Measurements from ENCODE around the gene DHX38.

Gene DHX38

DNA sequence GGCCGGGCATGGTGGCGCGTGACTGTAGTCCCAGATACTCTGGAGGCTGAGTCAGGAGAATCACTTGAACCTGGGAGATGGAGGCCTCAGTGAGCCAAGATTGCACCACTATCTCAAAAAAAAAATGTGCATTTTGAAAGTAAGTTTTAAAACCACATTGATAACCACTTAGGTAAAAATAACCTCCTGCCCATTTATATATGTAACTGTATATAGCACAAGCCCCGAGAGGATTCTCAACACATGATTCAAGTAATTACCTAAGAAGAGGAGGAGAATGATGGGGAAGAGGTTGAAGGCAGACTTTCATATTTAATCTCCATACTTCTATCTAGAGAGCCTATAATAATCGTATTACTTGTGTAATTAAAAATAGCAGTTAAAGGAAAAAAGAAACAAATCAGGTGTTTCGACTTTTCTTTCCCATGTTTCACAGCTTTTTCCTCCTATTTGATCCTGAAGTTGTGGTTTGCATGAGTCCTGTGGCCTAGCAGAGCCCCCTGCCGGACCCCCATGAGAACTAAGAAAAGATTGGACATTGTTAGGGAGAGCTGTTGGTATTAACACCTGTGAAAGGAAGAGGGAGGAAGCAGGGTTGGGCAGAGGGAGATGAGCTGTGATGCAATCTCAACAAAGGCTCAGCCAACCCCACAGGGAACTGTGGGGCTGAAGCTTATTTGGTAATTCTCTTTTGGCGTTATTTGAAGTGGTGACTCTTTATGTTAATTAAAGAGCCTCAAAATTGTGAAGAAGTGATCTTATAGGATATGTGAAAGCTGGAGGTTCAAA, 56.2 kb downstream of the DHX38 start:
- no peaks in the 10 kb centered on the region for H3K9me3 Mint-ChIP-seq
- peaks cover 4% of the 10 kb centered on the region for H3K27me3 Mint-ChIP-seq (ENCODE audit: low read depth)
- H3K36me3 Mint-ChIP-seq (ENCODE audit: low read depth) = no peaks in the 10 kb centered on the region

DNA sequence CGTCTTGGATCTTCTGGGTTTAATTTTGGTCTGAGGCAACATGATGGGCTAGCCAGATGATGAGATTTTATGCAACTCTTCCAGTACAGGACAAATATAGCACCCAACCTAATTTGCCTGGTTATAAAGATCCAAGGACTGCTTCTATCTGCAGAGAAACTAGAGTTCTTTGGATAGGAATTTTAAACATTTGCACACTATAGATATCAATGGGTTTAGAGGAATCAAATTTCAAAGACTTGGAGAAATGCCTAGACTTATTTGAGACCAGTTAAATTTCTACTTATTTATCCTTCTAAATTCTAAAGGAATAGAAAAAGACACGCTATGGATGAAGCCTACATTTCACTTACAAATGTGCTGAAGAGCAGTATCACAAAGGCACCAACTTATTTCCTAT, 65.7 kb downstream of the DHX38 start:
- no peak overlapping the region for H3K27ac Mint-ChIP-seq
- H3K4me3 Mint-ChIP-seq = no peak overlapping the region
- H3K9me3 Mint-ChIP-seq = no peaks in the 10 kb centered on the region
- H3K36me3 Mint-ChIP-seq (ENCODE audit: low read depth) = no peaks in the 10 kb centered on the region
- H3K4me1 Mint-ChIP-seq (ENCODE audit: low read depth) = no peaks in the 10 kb centered on the region
- H3K27me3 Mint-ChIP-seq (ENCODE audit: low read depth) = peaks cover 9% of the 10 kb centered on the region

More for the DNA sequence above, 56.2 kb downstream of the DHX38 start:
- H3K4me3 Mint-ChIP-seq = no peak overlapping the region
- H3K27ac Mint-ChIP-seq = no peak overlapping the region
- no peaks in the 10 kb centered on the region for H3K4me1 Mint-ChIP-seq (ENCODE audit: low read depth)

DNA sequence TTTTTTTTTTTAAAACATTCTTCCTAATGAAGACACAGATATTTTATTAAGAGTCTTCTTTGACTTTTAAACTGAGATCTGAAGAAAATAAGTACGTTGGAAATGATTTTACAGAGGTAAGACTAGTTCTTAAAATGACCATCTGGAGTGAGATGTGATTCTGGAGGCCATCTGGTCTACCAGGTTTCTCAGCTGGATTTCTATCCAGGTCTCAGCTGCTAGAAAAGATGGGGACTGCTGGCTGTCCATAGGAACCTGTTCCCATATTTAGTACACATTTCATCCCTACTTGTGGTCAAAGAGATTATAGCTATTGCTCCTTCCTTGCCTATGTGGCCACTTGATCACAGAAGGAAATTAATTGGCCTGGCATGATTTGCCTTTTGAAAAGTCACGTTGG, 66.2 kb downstream of the DHX38 start:
- H3K4me1 Mint-ChIP-seq (ENCODE audit: low read depth) = no peaks in the 10 kb centered on the region
- no peak overlapping the region for H3K27ac Mint-ChIP-seq
- H3K9me3 Mint-ChIP-seq = no peaks in the 10 kb centered on the region

DNA sequence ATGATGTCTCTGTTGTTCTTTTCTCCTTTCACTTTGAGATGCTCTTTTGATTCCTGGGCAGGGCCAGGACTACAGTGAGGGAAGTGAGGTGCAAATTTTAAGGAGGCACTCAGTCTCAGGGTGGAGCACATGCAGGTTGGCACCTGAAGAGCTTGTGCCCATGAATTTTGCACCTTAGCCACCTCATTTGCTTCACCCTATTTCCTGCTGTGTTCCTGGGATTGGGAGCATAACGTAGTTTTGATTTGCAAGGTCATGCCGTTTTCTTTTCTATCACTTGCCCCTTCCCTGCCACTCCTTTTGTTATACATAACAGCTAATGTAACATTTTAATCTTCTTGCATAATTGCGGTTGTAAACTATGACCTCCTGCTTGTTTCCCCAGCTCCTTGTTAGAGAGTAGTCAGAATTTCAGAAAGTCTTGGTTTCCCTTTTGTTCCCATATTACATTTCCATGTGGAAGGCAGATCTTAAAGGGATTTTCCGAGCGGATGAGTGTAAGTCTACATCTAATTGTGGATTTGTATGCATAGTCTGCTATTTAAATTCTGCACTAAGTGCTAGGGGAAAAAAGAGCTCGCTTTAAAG, 68.6 kb downstream of the DHX38 start:
- Mint-ChIP-seq H3K27ac (no peak overlapping the region), H3K4me3 (no peak overlapping the region), H3K9me3 (no peaks in the 10 kb centered on the region), H3K4me1 (ENCODE audit: low read depth) (no peaks in the 10 kb centered on the region), H3K36me3 (ENCODE audit: low read depth) (no peaks in the 10 kb centered on the region), H3K27me3 (ENCODE audit: low read depth) (peaks cover 9% of the 10 kb centered on the region)

More for the DNA sequence above, 66.2 kb downstream of the DHX38 start:
- Mint-ChIP-seq H3K36me3 (ENCODE audit: low read depth) (no peaks in the 10 kb centered on the region), H3K4me3 (no peak overlapping the region), H3K27me3 (ENCODE audit: low read depth) (peaks cover 9% of the 10 kb centered on the region)
